ENCODE measurements around the gene PCDH9. TPM values are rescaled to one million over a fixed set of nuclear protein-coding genes. Genes with fewer than 3 reads are reported as not detected.

The PCDH9 gene
- total and polyA plus RNA-seq, 10 of the 15 experiments (the other 5 are each of a cell fraction or from before 2014, with no cell fraction given): 0.02 to 2.3 (median 0.05) TPM; not detected in 1

- intact Hi-C loops (cut with micrococcal nuclease; ENCODE audit: unreplicated experiment): no loop called here
- no peak overlapping the region for H3K27ac ChIP-seq (ENCODE audit: control insufficient read depth, insufficient read depth)
- H3K4me1 ChIP-seq (ENCODE audit: control insufficient read depth, insufficient read depth, low read length): no peaks in the 10 kb centered on the region
- H4K20me1 ChIP-seq (ENCODE audit: control insufficient read depth, insufficient read depth): no peaks in the 10 kb centered on the region
- H3K27me3 ChIP-seq (replicated peaks in 1 of 2; ENCODE audit: control insufficient read depth in 2 of 2, insufficient read depth in 2 of 2, low read length in 1 of 2): no peaks in the 10 kb centered on the region
- H3K9me3 ChIP-seq (replicated peaks; ENCODE audit: control insufficient read depth, insufficient read depth, low read length): no peaks in the 10 kb centered on the region
- ChIA-PET SMC1A (ENCODE audit: uncharacterized antibody, unreplicated experiment) (no interaction called here), CTCF (no interaction called here), RAD21 (ENCODE audit: unreplicated experiment) (no interaction called here), POLR2A (no interaction called here)
- BruUV-seq (replicated peaks): no TSS peak
- H3K9ac ChIP-seq (ENCODE audit: control insufficient read depth, insufficient read depth, low read length): no peak overlapping the region
- ATAC-seq (no peak), DNase-seq (ENCODE audit: low read depth, low spot score) (no peak), FAIRE-seq (no peak)
- 22% methylated on average over 4 of the region's 4 CpGs for WGBS (ENCODE audit: insufficient coverage, insufficient replicate concordance, low lambda C conversion rate, missing lambda C conversion rate)
- in situ Hi-C loops (cut with MboI): no loop called here
- no peak overlapping the region for H3K4me2 ChIP-seq (ENCODE audit: control insufficient read depth, insufficient read depth)
- no peak overlapping the region for H2AFZ ChIP-seq (ENCODE audit: control insufficient read depth, low read depth, low read length)
- no peak for TF ChIP-seq ZNF207 (IDR thresholded peaks at IDR 0.05; ENCODE audit: borderline replicate concordance)
- no peak for TF ChIP-seq CBFB (IDR thresholded peaks at IDR 0.05; ENCODE audit: low read depth)
- TF ChIP-seq, protein P1, sequence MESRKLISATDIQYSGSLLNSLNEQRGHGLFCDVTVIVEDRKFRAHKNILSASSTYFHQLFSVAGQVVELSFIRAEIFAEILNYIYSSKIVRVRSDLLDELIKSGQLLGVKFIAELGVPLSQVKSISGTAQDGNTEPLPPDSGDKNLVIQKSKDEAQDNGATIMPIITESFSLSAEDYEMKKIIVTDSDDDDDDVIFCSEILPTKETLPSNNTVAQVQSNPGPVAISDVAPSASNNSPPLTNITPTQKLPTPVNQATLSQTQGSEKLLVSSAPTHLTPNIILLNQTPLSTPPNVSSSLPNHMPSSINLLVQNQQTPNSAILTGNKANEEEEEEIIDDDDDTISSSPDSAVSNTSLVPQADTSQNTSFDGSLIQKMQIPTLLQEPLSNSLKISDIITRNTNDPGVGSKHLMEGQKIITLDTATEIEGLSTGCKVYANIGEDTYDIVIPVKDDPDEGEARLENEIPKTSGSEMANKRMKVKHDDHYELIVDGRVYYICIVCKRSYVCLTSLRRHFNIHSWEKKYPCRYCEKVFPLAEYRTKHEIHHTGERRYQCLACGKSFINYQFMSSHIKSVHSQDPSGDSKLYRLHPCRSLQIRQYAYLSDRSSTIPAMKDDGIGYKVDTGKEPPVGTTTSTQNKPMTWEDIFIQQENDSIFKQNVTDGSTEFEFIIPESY (IDR thresholded peaks at IDR 0.05): no peak
- no peak for TF ChIP-seq SKIL (IDR thresholded peaks at IDR 0.05; ENCODE audit: low read depth, poor library complexity, severe bottlenecking)
- TF ChIP-seq MXI1 (IDR thresholded peaks at IDR 0.05; ENCODE audit: low read depth, low read length): no peak
- TF ChIP-seq, protein P2, sequence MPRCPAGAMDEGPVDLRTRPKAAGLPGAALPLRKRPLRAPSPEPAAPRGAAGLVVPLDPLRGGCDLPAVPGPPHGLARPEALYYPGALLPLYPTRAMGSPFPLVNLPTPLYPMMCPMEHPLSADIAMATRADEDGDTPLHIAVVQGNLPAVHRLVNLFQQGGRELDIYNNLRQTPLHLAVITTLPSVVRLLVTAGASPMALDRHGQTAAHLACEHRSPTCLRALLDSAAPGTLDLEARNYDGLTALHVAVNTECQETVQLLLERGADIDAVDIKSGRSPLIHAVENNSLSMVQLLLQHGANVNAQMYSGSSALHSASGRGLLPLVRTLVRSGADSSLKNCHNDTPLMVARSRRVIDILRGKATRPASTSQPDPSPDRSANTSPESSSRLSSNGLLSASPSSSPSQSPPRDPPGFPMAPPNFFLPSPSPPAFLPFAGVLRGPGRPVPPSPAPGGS (IDR thresholded peaks at IDR 0.05; ENCODE audit: borderline replicate concordance, insufficient read depth, low read depth, low read length, poor library complexity, severe bottlenecking): no peak
- TF ChIP-seq WRNIP1 (IDR thresholded peaks at IDR 0.05; ENCODE audit: borderline replicate concordance, low read depth, low read length): no peak
- TF ChIP-seq DPF2 (IDR thresholded peaks at IDR 0.05): no peak
- no peak for TF ChIP-seq RB1 (IDR thresholded peaks at IDR 0.05; ENCODE audit: borderline replicate concordance)
- TF ChIP-seq SIN3A (IDR thresholded peaks at IDR 0.05; ENCODE audit: low read depth, low read length): no peak
- no peak for TF ChIP-seq MTA2 (IDR thresholded peaks at IDR 0.05; ENCODE audit: low read depth)
- no peak for TF ChIP-seq NFYB (IDR thresholded peaks at IDR 0.05; ENCODE audit: insufficient read depth, low read depth, low read length)
- no peak for TF ChIP-seq ELK1 (IDR thresholded peaks at IDR 0.05; ENCODE audit: low read depth, low read length)
- TF ChIP-seq KLF5 (IDR thresholded peaks at IDR 0.05; ENCODE audit: partially characterized antibody): no peak
- no peaks in the 10 kb centered on the region for H3K36me3 ChIP-seq (ENCODE audit: control insufficient read depth in 2 of 2, insufficient read depth in 2 of 2, low read length in 1 of 2)
- H3K4me3 ChIP-seq: no peak overlapping the region
- no peaks in the 10 kb centered on the region for H3K79me2 ChIP-seq (ENCODE audit: control insufficient read depth, insufficient read depth, low read length)
Observed at GRCh38 chr13:66347486-66348117, 882.5 kb downstream of the PCDH9 start.
